ENCODE data around the gene GEMIN7.

The GEMIN7 gene

GRCh38 chr19:45136507-45137178 lies 57.6 kb downstream of the GEMIN7 start:
- H3K4me3 ChIP-seq (ENCODE audit: severe bottlenecking): no peak overlapping the region
- H3K36me3 ChIP-seq (ENCODE audit: low read depth): no peaks in the 10 kb centered on the region
- H3K27me3 ChIP-seq (ENCODE audit: insufficient read depth, poor library complexity, severe bottlenecking): no peaks in the 10 kb centered on the region
- no peak for DNase-seq (ENCODE audit: low spot score)
- no peaks in the 10 kb centered on the region for H3K9me3 ChIP-seq (ENCODE audit: severe bottlenecking)
- no peak for ATAC-seq (ENCODE audit: low read depth)
- H3K4me1 ChIP-seq (ENCODE audit: insufficient read depth, poor library complexity, severe bottlenecking): no peaks in the 10 kb centered on the region
- H3K27ac ChIP-seq (ENCODE audit: poor library complexity, severe bottlenecking): no peak overlapping the region
- TF ChIP-seq CTCF (IDR thresholded peaks at IDR 0.05; ENCODE audit: poor library complexity, severe bottlenecking): no peak

- DNase-seq (ENCODE audit: low spot score) (no peak), ATAC-seq (ENCODE audit: low read depth) (no peak)
- H3K4me3 ChIP-seq (ENCODE audit: severe bottlenecking): no peak overlapping the region
- H3K9me3 ChIP-seq (ENCODE audit: severe bottlenecking): no peaks in the 10 kb centered on the region
- H3K27ac ChIP-seq (ENCODE audit: poor library complexity, severe bottlenecking): no peak overlapping the region
- no peaks in the 10 kb centered on the region for H3K27me3 ChIP-seq (ENCODE audit: insufficient read depth, poor library complexity, severe bottlenecking)
- TF ChIP-seq CTCF (IDR thresholded peaks at IDR 0.05; ENCODE audit: poor library complexity, severe bottlenecking): no peak
- no peaks in the 10 kb centered on the region for H3K4me1 ChIP-seq (ENCODE audit: insufficient read depth, poor library complexity, severe bottlenecking)
- 0 out of 2 replicates have a peak, but pooled peaks cover 1% of the 10 kb centered on the region for H3K36me3 ChIP-seq (ENCODE audit: low read depth)
These were observed 58.2 kb downstream of the GEMIN7 start for GRCh38 chr19:45137179-45137761.

- no peak for DNase-seq (ENCODE audit: low spot score)
- TF ChIP-seq CTCF (IDR thresholded peaks at IDR 0.05; ENCODE audit: poor library complexity, severe bottlenecking): no peak
- H3K4me1 ChIP-seq (ENCODE audit: insufficient read depth, poor library complexity, severe bottlenecking): no peaks in the 10 kb centered on the region
- 0 out of 2 replicates have a peak, but pooled peaks cover 6% of the 10 kb centered on the region for H3K36me3 ChIP-seq (ENCODE audit: low read depth)
- H3K27ac ChIP-seq (ENCODE audit: poor library complexity, severe bottlenecking): no peak overlapping the region
- no peak for ATAC-seq (ENCODE audit: low read depth)
- no peak overlapping the region for H3K4me3 ChIP-seq (ENCODE audit: severe bottlenecking)
- no peaks in the 10 kb centered on the region for H3K27me3 ChIP-seq (ENCODE audit: insufficient read depth, poor library complexity, severe bottlenecking)
- H3K9me3 ChIP-seq (ENCODE audit: severe bottlenecking): no peaks in the 10 kb centered on the region
These were observed 59.3 kb downstream of the GEMIN7 start for GRCh38 chr19:45138303-45138751.

GRCh38 chr19:45139286-45140143 lies 60.5 kb downstream of the GEMIN7 start:
- H3K27ac ChIP-seq (ENCODE audit: poor library complexity, severe bottlenecking): no peak overlapping the region
- H3K4me3 ChIP-seq (ENCODE audit: severe bottlenecking): no peak overlapping the region
- H3K4me1 ChIP-seq (ENCODE audit: insufficient read depth, poor library complexity, severe bottlenecking): no peaks in the 10 kb centered on the region
- H3K27me3 ChIP-seq (ENCODE audit: insufficient read depth, poor library complexity, severe bottlenecking): no peaks in the 10 kb centered on the region
- H3K9me3 ChIP-seq (ENCODE audit: severe bottlenecking): no peaks in the 10 kb centered on the region
- ATAC-seq (ENCODE audit: low read depth): no peak
- peaks cover 10% of the 10 kb centered on the region; the same call in 1 of the 2 replicates for H3K36me3 ChIP-seq (ENCODE audit: low read depth)
- no peak for TF ChIP-seq CTCF (IDR thresholded peaks at IDR 0.05; ENCODE audit: poor library complexity, severe bottlenecking)
- no peak for DNase-seq (ENCODE audit: low spot score)
